Measurements from ENCODE around the gene VSNL1. TPM values are rescaled to one million over a fixed set of nuclear protein-coding genes. Genes with fewer than 3 reads are reported as not detected.

The VSNL1 gene
- polyA plus RNA-seq, 1 experiment = 0.86 TPM

- CTCF ChIA-PET = no interaction called here
- Histone ChIP-seq H3K27ac (ENCODE audit: low read depth, low read length) (no peak overlapping the region), H3K27me3 (ENCODE audit: control insufficient read depth, insufficient read depth, low read length) (no peaks in the 10 kb centered on the region), H3K4me3 (ENCODE audit: low read depth, low read length) (no peak overlapping the region), H3K9me3 (ENCODE audit: control insufficient read depth, insufficient read depth, low read length) (no peaks in the 10 kb centered on the region)
- POLR2A ChIA-PET = no interaction called here
- no peak for TF ChIP-seq CTCF (IDR thresholded peaks at IDR 0.05; ENCODE audit: low read depth, low read length)
- DNase-seq (ENCODE audit: low read depth, low spot score) = no peak
Observed at GRCh38 chr2:17604050-17604449, 63.6 kb downstream of the VSNL1 start.

GRCh38 chr2:17605696-17606095 is 65.2 kb downstream of the VSNL1 start:
- no peak overlapping the region for H3K27ac ChIP-seq (ENCODE audit: low read depth, low read length)
- DNase-seq (ENCODE audit: low read depth, low spot score) = no peak
- no peaks in the 10 kb centered on the region for H3K27me3 ChIP-seq (ENCODE audit: control insufficient read depth, insufficient read depth, low read length)
- TF ChIP-seq CTCF (IDR thresholded peaks at IDR 0.05; ENCODE audit: low read depth, low read length) = no peak
- H3K9me3 ChIP-seq (ENCODE audit: control insufficient read depth, insufficient read depth, low read length) = no peaks in the 10 kb centered on the region
- no peak overlapping the region for H3K4me3 ChIP-seq (ENCODE audit: low read depth, low read length)
- ChIA-PET POLR2A (no interaction called here), CTCF (no interaction called here)

GRCh38 chr2:17606851-17607250 is 66.4 kb downstream of the VSNL1 start:
- Histone ChIP-seq H3K27ac (ENCODE audit: low read depth, low read length) (no peak overlapping the region), H3K27me3 (ENCODE audit: control insufficient read depth, insufficient read depth, low read length) (no peaks in the 10 kb centered on the region), H3K9me3 (ENCODE audit: control insufficient read depth, insufficient read depth, low read length) (no peaks in the 10 kb centered on the region), H3K4me3 (ENCODE audit: low read depth, low read length) (no peak overlapping the region)
- CTCF ChIA-PET = no interaction called here
- POLR2A ChIA-PET = no interaction called here
- DNase-seq (ENCODE audit: low read depth, low spot score) = no peak
- TF ChIP-seq CTCF (IDR thresholded peaks at IDR 0.05; ENCODE audit: low read depth, low read length) = no peak

GRCh38 chr2:17607379-17607778 is 66.9 kb downstream of the VSNL1 start:
- no peak overlapping the region for H3K4me3 ChIP-seq (ENCODE audit: low read depth, low read length)
- no peaks in the 10 kb centered on the region for H3K9me3 ChIP-seq (ENCODE audit: control insufficient read depth, insufficient read depth, low read length)
- POLR2A ChIA-PET = no interaction called here
- TF ChIP-seq CTCF (IDR thresholded peaks at IDR 0.05; ENCODE audit: low read depth, low read length) = no peak
- CTCF ChIA-PET = no interaction called here
- no peak for DNase-seq (ENCODE audit: low read depth, low spot score)
- H3K27me3 ChIP-seq (ENCODE audit: control insufficient read depth, insufficient read depth, low read length) = no peaks in the 10 kb centered on the region
- no peak overlapping the region for H3K27ac ChIP-seq (ENCODE audit: low read depth, low read length)

- no peak for DNase-seq (ENCODE audit: low read depth, low spot score)
- Histone ChIP-seq H3K4me3 (ENCODE audit: low read depth, low read length) (no peak overlapping the region), H3K27ac (ENCODE audit: low read depth, low read length) (no peak overlapping the region), H3K27me3 (ENCODE audit: control insufficient read depth, insufficient read depth, low read length) (no peaks in the 10 kb centered on the region), H3K9me3 (ENCODE audit: control insufficient read depth, insufficient read depth, low read length) (no peaks in the 10 kb centered on the region)
- CTCF ChIA-PET = interaction anchor here (0.7 kb wide), 1 partner anchor 63 kb away, joined by 3 read pairs; no protein-coding TSS in a partner anchor
- TF ChIP-seq CTCF (IDR thresholded peaks at IDR 0.05; ENCODE audit: low read depth, low read length) = no peak
- POLR2A ChIA-PET = interaction anchor here (1.0 kb wide), 1 partner anchor 10 kb away, joined by 3 read pairs; no protein-coding TSS in a partner anchor
Observed at GRCh38 chr2:17608251-17608650, 67.8 kb downstream of the VSNL1 start.

Measured in AG04450 (cell line).